Mesenchymal stem cell (in vitro differentiated cells and primary cell): ENCODE measurements around the gene CEP85L.

ENCODE experiments used
- DNase-seq: peaks from one replicate; pipeline ENCODE4 v3.0.0-alpha.2; 2013
- H2AFZ ChIP-seq: one replicate; pipeline ENCODE4 v1.6.1; 2013; ENCODE audit warnings: low read depth, mild to moderate bottlenecking, control low read depth, inconsistent platforms, low read length, moderate library complexity
- H2AK5ac ChIP-seq: 2 replicates; pipeline ENCODE4 v1.6.1; 2013; ENCODE audit warnings: low read length, moderate library complexity, mild to moderate bottlenecking, inconsistent platforms; ENCODE audit not compliant: severe bottlenecking
- H2BK120ac ChIP-seq: one replicate; pipeline ENCODE4 v1.6.1; 2013; ENCODE audit warnings: low read depth, mild to moderate bottlenecking, inconsistent platforms, low read length, moderate library complexity
- H2BK12ac ChIP-seq, 2 experiments: one replicate each; pipeline ENCODE4 v1.6.1; 2013; ENCODE audit warnings: inconsistent platforms in 2 of 2, low read length in 2 of 2, mild to moderate bottlenecking in 2 of 2, moderate library complexity in 2 of 2, control low read depth in 1 of 2
- H2BK15ac ChIP-seq: one replicate; pipeline ENCODE4 v1.6.1; 2013; ENCODE audit warnings: mild to moderate bottlenecking, low read depth, inconsistent platforms; ENCODE audit not compliant: poor library complexity, severe bottlenecking
- H2BK5ac ChIP-seq: 2 replicates; pipeline ENCODE4 v1.6.1; 2013; ENCODE audit warnings: low read depth, mild to moderate bottlenecking, low read length, control low read depth, inconsistent platforms; ENCODE audit not compliant: poor library complexity, severe bottlenecking
- H3K14ac ChIP-seq, 2 experiments: one replicate each; pipeline ENCODE4 v1.6.1; 2013; ENCODE audit warnings: inconsistent platforms in 2 of 2, low read length in 2 of 2, control low read depth in 1 of 2, mild to moderate bottlenecking in 1 of 2, moderate library complexity in 1 of 2
- H3K18ac ChIP-seq, 2 experiments: one replicate each; pipeline ENCODE4 v1.6.1; 2013; ENCODE audit warnings: inconsistent platforms in 2 of 2, low read length in 2 of 2, control low read depth in 1 of 2, low read depth in 1 of 2, mild to moderate bottlenecking in 1 of 2
- H3K23ac ChIP-seq, 2 experiments: one replicate each; pipeline ENCODE4 v1.6.1; 2013; ENCODE audit warnings: inconsistent platforms in 2 of 2, low read length in 2 of 2, mild to moderate bottlenecking in 2 of 2, moderate library complexity in 2 of 2, control low read depth in 1 of 2
- H3K27ac ChIP-seq: 2 replicates; pipeline ENCODE4 v1.5.1; 2013; ENCODE audit warnings: mild to moderate bottlenecking, moderate library complexity, low read length, control low read depth, inconsistent platforms; ENCODE audit not compliant: poor library complexity, severe bottlenecking
- H3K27me3 ChIP-seq, 2 experiments: 2 replicates each; pipeline versions ENCODE4 v1.6.1 to v1.7.0; 2013; ENCODE audit warnings: low read length in 2 of 2, mild to moderate bottlenecking in 2 of 2, moderate library complexity in 2 of 2, control low read depth in 1 of 2, inconsistent platforms in 1 of 2; ENCODE audit not compliant: control insufficient read depth in 1 of 2, insufficient read depth in 1 of 2
- H3K36me3 ChIP-seq, 2 experiments: 2 replicates each; pipeline versions ENCODE4 v1.6.1 to v1.7.0; 2013; ENCODE audit warnings: low read length in 2 of 2, control low read depth in 1 of 2, inconsistent platforms in 1 of 2, low read depth in 1 of 2, mild to moderate bottlenecking in 1 of 2; ENCODE audit not compliant: insufficient read depth in 2 of 2, control insufficient read depth in 1 of 2
- H3K4ac ChIP-seq, 2 experiments: one replicate each; pipeline ENCODE4 v1.6.1; 2013; ENCODE audit warnings: inconsistent platforms in 2 of 2, low read length in 2 of 2, mild to moderate bottlenecking in 2 of 2, moderate library complexity in 2 of 2, control low read depth in 1 of 2, low read depth in 1 of 2
- H3K4me1 ChIP-seq: 2 replicates; pipeline ENCODE4 v1.6.1; 2013; ENCODE audit warnings: low read depth, low read length, control low read depth; ENCODE audit not compliant: control insufficient read depth, insufficient read depth
- H3K4me2 ChIP-seq: 2 replicates; pipeline ENCODE4 v1.6.1; 2013; ENCODE audit warnings: low read length, mild to moderate bottlenecking, inconsistent platforms; ENCODE audit not compliant: poor library complexity, severe bottlenecking
- H3K4me3 ChIP-seq, 2 experiments: 2 replicates each; pipeline versions ENCODE4 v1.5.1 to v1.7.0; 2013; ENCODE audit warnings: low read length in 2 of 2, mild to moderate bottlenecking in 2 of 2, control low read depth in 1 of 2, low read depth in 1 of 2; ENCODE audit not compliant: insufficient read depth in 1 of 2
- H3K79me1 ChIP-seq: replicated peaks from 2 replicates; pipeline ENCODE4 v1.6.1; 2013; ENCODE audit warnings: mild to moderate bottlenecking, control low read depth, low read length, inconsistent platforms; ENCODE audit not compliant: poor library complexity, severe bottlenecking
- H3K9ac ChIP-seq: 2 replicates; pipeline ENCODE4 v1.7.0; 2013; ENCODE audit warnings: mild to moderate bottlenecking, low read length, moderate library complexity
- H3K9me3 ChIP-seq: 2 replicates; pipeline ENCODE4 v1.7.0; 2013; ENCODE audit warnings: mild to moderate bottlenecking, low read length; ENCODE audit not compliant: control insufficient read depth
- H4K8ac ChIP-seq: one replicate; pipeline ENCODE4 v1.6.1; 2013; ENCODE audit warnings: inconsistent platforms, mild to moderate bottlenecking, low read length, moderate library complexity
- H4K91ac ChIP-seq: one replicate; pipeline ENCODE4 v1.6.1; 2013; ENCODE audit warnings: mild to moderate bottlenecking, low read length, inconsistent platforms
- WGBS: methylation state at CpG from one replicate; pipeline ENCODE4 v1.1.7; 2013; ENCODE audit warnings: mixed read lengths; 5-methylcytosine and 5-hydroxymethylcytosine counted together

The CEP85L gene

DNA sequence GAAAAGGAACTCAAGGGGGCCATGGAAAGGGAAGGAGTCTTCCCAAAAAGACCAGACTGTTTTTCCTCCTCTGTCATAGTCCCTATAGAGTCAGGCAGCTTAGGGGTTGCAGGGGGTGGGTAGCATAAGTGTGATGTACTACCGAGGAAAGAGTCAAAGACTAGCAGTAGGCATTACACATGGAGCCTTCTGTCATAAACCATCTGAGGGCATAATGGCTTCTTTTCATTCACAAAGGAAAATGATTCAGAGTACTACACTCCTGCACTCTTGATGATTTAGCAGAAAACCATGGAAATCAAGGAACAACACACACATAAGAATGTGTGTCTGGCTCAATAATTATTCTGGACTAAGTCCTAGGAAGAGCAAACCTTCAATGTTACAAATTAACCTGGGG, 88.4 kb downstream of the CEP85L start:
- no peak overlapping the region for H3K4ac ChIP-seq
- H2AK5ac ChIP-seq: no peak overlapping the region
- no peak overlapping the region for H3K18ac ChIP-seq
- H3K36me3 ChIP-seq: peaks cover 0 to 16% of the 10 kb centered on the region in 2 experiments
- peak overlapping the region; percentile 54 for H3K9ac ChIP-seq
- H3K27me3 ChIP-seq: no peaks in the 10 kb centered on the region
- H2BK15ac ChIP-seq: no peak overlapping the region
- H3K4me3 ChIP-seq: no peak overlapping the region
- WGBS: 86% methylated on average over 1 of the region's 1 CpG
- H2BK12ac ChIP-seq: no peak overlapping the region
- peak; percentile 23 for DNase-seq
- H3K4me2 ChIP-seq: no peak overlapping the region
- H3K23ac ChIP-seq: no peak overlapping the region
- peaks cover 14% of the 10 kb centered on the region for H3K79me1 ChIP-seq
- no peak overlapping the region for H4K8ac ChIP-seq
- H4K91ac ChIP-seq: no peak overlapping the region
- no peak overlapping the region for H2BK5ac ChIP-seq
- no peak overlapping the region for H3K14ac ChIP-seq
- H2AFZ ChIP-seq: no peak overlapping the region
- peak overlapping the region; percentile 5 for H3K27ac ChIP-seq
- H3K9me3 ChIP-seq: no peaks in the 10 kb centered on the region
- H2BK120ac ChIP-seq: no peak overlapping the region
- peaks cover 3% of the 10 kb centered on the region for H3K4me1 ChIP-seq

DNA sequence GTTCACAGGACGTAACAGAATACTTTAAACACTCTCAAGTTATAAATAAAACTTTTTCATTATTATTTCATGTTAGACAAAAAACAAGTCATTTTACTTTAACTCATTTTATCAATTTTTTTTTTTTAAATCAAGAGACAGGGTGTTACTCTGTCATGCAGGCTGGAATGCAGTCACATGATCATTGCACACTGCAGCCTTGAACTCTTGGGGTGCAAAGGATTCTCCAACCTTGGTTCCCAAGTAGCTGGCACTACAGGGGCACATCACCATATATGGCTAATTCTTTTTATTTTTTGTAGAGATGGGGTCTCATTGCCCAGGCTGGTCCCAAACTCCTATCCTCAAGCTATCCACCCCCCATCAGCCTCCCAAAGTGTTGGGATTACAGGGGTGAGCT, 89.1 kb downstream of the CEP85L start:
- no peaks in the 10 kb centered on the region for H3K9me3 ChIP-seq
- H3K27me3 ChIP-seq: no peaks in the 10 kb centered on the region
- no peak overlapping the region for H3K4ac ChIP-seq
- H2BK12ac ChIP-seq: no peak overlapping the region
- H4K91ac ChIP-seq: no peak overlapping the region
- H3K79me1 ChIP-seq: peaks cover 18% of the 10 kb centered on the region
- no CpG with 5 or more reads among the region's 1 CpG for WGBS
- H3K36me3 ChIP-seq: peaks cover 0 to 16% of the 10 kb centered on the region in 2 experiments
- no peak overlapping the region for H2BK120ac ChIP-seq
- H2BK5ac ChIP-seq: no peak overlapping the region
- H4K8ac ChIP-seq: no peak overlapping the region
- no peak overlapping the region for H3K9ac ChIP-seq
- no peak overlapping the region for H3K14ac ChIP-seq
- DNase-seq: no peak
- no peak overlapping the region for H3K4me3 ChIP-seq
- H2AK5ac ChIP-seq: no peak overlapping the region
- H3K4me1 ChIP-seq: peaks cover 3% of the 10 kb centered on the region
- H2AFZ ChIP-seq: no peak overlapping the region
- no peak overlapping the region for H3K27ac ChIP-seq
- no peak overlapping the region for H3K18ac ChIP-seq
- H3K23ac ChIP-seq: no peak overlapping the region
- H2BK15ac ChIP-seq: no peak overlapping the region
- no peak overlapping the region for H3K4me2 ChIP-seq

DNA sequence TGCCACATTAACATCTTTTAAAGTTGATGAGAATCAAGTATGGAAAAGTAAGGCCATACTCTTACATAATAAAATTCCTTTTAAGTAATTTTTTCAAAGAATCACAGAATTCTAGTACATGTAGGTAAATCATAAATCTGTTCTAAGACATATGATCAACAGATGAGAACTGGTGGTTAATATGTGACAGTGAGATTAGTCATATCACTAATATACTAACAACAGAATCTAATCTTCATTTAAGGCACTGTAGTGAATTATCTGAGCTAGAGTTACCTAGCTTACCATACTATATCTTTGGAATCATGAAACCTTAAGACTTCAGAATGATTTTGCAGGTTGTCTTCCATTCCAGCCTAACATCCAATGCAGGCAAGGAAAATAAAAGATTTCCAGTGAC, 91.7 kb downstream of the CEP85L start:
- no peaks in the 10 kb centered on the region for H3K27me3 ChIP-seq
- no peak overlapping the region for H3K27ac ChIP-seq
- H2AK5ac ChIP-seq: no peak overlapping the region
- peaks cover 0 to 17% of the 10 kb centered on the region in 2 experiments for H3K36me3 ChIP-seq
- H3K79me1 ChIP-seq: peaks cover 13% of the 10 kb centered on the region
- H2BK5ac ChIP-seq: no peak overlapping the region
- no peak overlapping the region for H4K91ac ChIP-seq
- no peak overlapping the region for H3K18ac ChIP-seq
- H3K4me2 ChIP-seq: no peak overlapping the region
- H3K9me3 ChIP-seq: no peaks in the 10 kb centered on the region
- peaks cover 3% of the 10 kb centered on the region for H3K4me1 ChIP-seq
- no peak overlapping the region for H2AFZ ChIP-seq
- no peak overlapping the region for H3K9ac ChIP-seq
- DNase-seq: no peak
- H2BK15ac ChIP-seq: no peak overlapping the region
- no peak overlapping the region for H3K23ac ChIP-seq
- no peak overlapping the region for H4K8ac ChIP-seq
- H3K14ac ChIP-seq: no peak overlapping the region
- no peak overlapping the region for H2BK120ac ChIP-seq
- H3K4ac ChIP-seq: no peak overlapping the region
- no peak overlapping the region for H2BK12ac ChIP-seq
- H3K4me3 ChIP-seq: no peak overlapping the region

DNA sequence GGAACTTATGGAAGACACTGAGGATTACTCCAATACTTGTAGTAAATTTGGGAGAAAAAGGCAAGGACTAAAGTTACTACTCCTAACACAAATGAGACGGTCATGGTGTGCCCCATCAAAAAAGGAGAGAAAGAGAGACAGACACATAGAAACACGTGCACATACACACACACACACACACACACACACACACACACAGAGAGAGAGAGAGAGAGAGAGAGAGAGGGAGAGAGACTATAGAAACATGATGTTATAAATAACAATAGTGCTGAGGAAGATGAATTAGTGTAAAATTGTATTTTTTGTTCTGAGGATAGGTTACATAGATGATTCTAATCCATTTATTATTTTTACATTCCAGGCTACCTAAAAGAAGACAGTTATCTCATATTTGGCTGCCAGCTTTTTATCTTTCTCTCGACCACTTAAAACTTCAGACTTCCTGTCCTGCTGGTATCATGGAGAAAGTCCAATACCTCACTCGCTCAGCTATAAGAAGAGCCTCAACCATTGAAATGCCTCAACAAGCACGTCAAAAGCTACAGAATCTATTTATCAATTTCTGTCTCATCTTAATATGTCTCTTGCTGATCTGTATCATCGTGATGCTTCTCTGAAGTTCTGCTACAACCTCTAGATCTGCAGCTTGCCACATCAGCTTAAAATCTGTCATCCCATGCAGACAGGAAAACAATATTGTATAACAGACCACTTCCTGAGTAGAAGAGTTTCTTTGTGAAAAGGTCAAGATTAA, 92.8 kb downstream of the CEP85L start:
- H2BK120ac ChIP-seq: no peak overlapping the region
- H3K27ac ChIP-seq: no peak overlapping the region
- H3K23ac ChIP-seq: no peak overlapping the region
- peaks cover 0 to 18% of the 10 kb centered on the region in 2 experiments for H3K36me3 ChIP-seq
- no peak overlapping the region for H3K9ac ChIP-seq
- peak overlapping the region in 1 of 2 experiments; percentile 54 for H2BK12ac ChIP-seq
- no peak for DNase-seq
- no peaks in the 10 kb centered on the region for H3K27me3 ChIP-seq
- H4K91ac ChIP-seq: no peak overlapping the region
- H3K4me1 ChIP-seq: peaks cover 5% of the 10 kb centered on the region
- no peak overlapping the region for H3K4me3 ChIP-seq
- WGBS: 65% methylated on average over 4 of the region's 6 CpGs
- no peak overlapping the region for H2BK15ac ChIP-seq
- H3K4ac ChIP-seq: no peak overlapping the region
- H3K79me1 ChIP-seq: peaks cover 17% of the 10 kb centered on the region
- no peak overlapping the region for H3K4me2 ChIP-seq
- H2AFZ ChIP-seq: no peak overlapping the region
- H2AK5ac ChIP-seq: no peak overlapping the region
- no peak overlapping the region for H2BK5ac ChIP-seq
- H3K14ac ChIP-seq: no peak overlapping the region
- H3K18ac ChIP-seq: peak overlapping the region in 1 of 2 experiments; percentile 12
- no peak overlapping the region for H4K8ac ChIP-seq
- H3K9me3 ChIP-seq: no peaks in the 10 kb centered on the region
